Body of pancreas (tissue), 4 donors: ENCODE measurements around the gene ZNF175. TPM values are rescaled to one million over a fixed set of nuclear protein-coding genes. Genes with fewer than 3 reads are reported as not detected.

Source experiments
- ATAC-seq: fragments of 150-250 bp; one replicate; pipeline ENCODE4 v1.9.1; 2016
- DNase-seq, 4 donors: peaks; one replicate each; pipeline ENCODE4 v3.0.0-alpha.2; 2019
- H3K27ac ChIP-seq, 4 donors: fragments of 200-600 bp; sonication (generic); 1 replicate in 3 of 4; 2 replicates in 1 of 4; pipeline versions ENCODE4 v1.5.1 to v1.6.1; 2016 to 2019; ENCODE audit warnings: mild to moderate bottlenecking in 1 of 4, mixed read lengths in 1 of 4, moderate library complexity in 1 of 4
- H3K27me3 ChIP-seq, 2 donors: fragments of 200-600 bp; sonication (generic); one replicate each; pipeline ENCODE4 v1.6.0; 2016; ENCODE audit warnings: mild to moderate bottlenecking in 1 of 2
- H3K36me3 ChIP-seq, 2 donors: fragments of 200-600 bp; sonication (generic); replicated peaks in 1 of 2; 2 replicates each; pipeline ENCODE4 v1.5.1; 2016; ENCODE audit warnings: low read depth in 2 of 2; ENCODE audit not compliant: insufficient read depth in 1 of 2
- H3K4me1 ChIP-seq: fragments of 200-600 bp; sonication (generic); one replicate; pipeline ENCODE4 v1.6.0; 2016
- H3K4me3 ChIP-seq, 2 donors: fragments of 200-600 bp; sonication (generic); 1 replicate in 1 of 2; 2 replicates in 1 of 2; pipeline ENCODE4 v1.5.1; 2016 to 2019
- H3K9me3 ChIP-seq, 3 donors: fragments of 200-600 bp; sonication (generic); 1 replicate in 2 of 3; 2 replicates in 1 of 3; pipeline ENCODE4 v1.5.1; 2016
- POLR2A ChIP-seq, 3 donors: fragments of 450-650 bp; IDR thresholded peaks; one replicate each; pipeline ENCODE4 v1.6.1; 2016; ENCODE audit warnings: antibody characterized with exemption in 3 of 3, mild to moderate bottlenecking in 2 of 3
- WGBS, 2 donors: methylation state at CpG; one replicate each; pipeline ENCODE4 v1.1.5; 2017; 5-methylcytosine and 5-hydroxymethylcytosine counted together
- intact Hi-C: fragments of 100-400 bp; cut with DNase I; formaldehyde crosslinking; loops from one replicate; pipeline ENCODE4 v1.15.1; 2023
- total RNA-seq, 2 donors: library from RNA; depleted of rRNA; stranded (reverse); fragments of >200 nt; gene quantifications; one replicate each; pipeline ENCODE4 v1.1.0, GENCODE V29; 2016
- TF ChIP-seq, protein P1 (sequence below), 7 experiments: fragments of 450-650 bp in 4 of 7; fragments of 200-600 bp in 3 of 7; sonication (generic) in 3 of 7; IDR thresholded peaks; one replicate each; pipeline ENCODE4 v1.5.1; 2016 to 2019; ENCODE audit warnings: antibody characterized with exemption in 7 of 7

ZNF175 gene
- total RNA-seq, 2 donors from 2014 or later, result 4.3 to 5.2 TPM

DNA sequence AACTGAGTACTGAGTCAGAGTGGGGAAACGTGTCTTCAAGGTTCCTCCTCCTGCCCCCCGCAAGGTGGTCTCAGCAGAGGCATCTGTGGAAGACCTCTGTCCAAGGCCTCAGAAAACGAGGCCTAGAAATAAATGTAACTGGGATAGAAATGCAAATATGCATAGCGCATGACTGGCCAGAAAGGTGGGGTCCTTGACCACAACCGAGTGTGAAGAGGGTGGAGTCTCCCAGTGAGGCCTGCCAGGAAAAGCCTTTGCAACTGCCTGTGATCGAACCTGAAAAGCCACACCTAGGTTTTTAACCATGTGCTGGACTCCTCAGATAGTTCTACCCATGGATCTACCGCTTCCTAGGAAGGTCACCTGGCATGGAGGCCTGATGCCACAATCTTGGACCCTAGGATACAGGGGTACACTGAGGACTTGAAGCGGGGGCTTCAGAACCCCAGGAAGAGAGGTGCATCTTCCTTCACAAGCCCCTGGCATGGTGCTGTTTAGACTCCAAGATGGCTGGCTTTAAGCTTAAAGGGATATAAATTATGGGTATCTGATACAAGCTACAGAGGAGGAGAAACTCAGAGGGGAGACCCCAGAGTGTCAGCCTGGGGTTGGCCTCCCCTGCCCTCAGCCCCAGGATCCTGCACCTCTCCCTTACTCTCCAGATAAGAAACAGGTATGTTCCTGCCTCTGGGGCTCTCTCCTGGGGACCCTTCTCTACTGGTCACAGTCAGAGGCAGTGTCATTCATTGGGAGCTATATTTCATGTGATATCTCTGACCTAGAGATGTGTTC is 21.4 kb upstream of the ZNF175 start:
- no peak for DNase-seq
- no peaks in the 10 kb centered on the region for H3K27me3 ChIP-seq
- intact Hi-C loops, result no loop called here
- no peak overlapping the region for H3K27ac ChIP-seq
- H3K4me1 ChIP-seq, result no peaks in the 10 kb centered on the region
- no peaks in the 10 kb centered on the region for H3K9me3 ChIP-seq
- TF ChIP-seq POLR2A (IDR thresholded peaks at IDR 0.05), result no peak
- TF ChIP-seq, protein P1, sequence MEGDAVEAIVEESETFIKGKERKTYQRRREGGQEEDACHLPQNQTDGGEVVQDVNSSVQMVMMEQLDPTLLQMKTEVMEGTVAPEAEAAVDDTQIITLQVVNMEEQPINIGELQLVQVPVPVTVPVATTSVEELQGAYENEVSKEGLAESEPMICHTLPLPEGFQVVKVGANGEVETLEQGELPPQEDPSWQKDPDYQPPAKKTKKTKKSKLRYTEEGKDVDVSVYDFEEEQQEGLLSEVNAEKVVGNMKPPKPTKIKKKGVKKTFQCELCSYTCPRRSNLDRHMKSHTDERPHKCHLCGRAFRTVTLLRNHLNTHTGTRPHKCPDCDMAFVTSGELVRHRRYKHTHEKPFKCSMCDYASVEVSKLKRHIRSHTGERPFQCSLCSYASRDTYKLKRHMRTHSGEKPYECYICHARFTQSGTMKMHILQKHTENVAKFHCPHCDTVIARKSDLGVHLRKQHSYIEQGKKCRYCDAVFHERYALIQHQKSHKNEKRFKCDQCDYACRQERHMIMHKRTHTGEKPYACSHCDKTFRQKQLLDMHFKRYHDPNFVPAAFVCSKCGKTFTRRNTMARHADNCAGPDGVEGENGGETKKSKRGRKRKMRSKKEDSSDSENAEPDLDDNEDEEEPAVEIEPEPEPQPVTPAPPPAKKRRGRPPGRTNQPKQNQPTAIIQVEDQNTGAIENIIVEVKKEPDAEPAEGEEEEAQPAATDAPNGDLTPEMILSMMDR (IDR thresholded peaks at IDR 0.05), result no peak
- 47 to 49% methylated on average over 8 of the region's 8 CpGs for WGBS, 2 donors
- H3K4me3 ChIP-seq, result no peak overlapping the region
- no peak for ATAC-seq
- no peaks in the 10 kb centered on the region for H3K36me3 ChIP-seq

DNA sequence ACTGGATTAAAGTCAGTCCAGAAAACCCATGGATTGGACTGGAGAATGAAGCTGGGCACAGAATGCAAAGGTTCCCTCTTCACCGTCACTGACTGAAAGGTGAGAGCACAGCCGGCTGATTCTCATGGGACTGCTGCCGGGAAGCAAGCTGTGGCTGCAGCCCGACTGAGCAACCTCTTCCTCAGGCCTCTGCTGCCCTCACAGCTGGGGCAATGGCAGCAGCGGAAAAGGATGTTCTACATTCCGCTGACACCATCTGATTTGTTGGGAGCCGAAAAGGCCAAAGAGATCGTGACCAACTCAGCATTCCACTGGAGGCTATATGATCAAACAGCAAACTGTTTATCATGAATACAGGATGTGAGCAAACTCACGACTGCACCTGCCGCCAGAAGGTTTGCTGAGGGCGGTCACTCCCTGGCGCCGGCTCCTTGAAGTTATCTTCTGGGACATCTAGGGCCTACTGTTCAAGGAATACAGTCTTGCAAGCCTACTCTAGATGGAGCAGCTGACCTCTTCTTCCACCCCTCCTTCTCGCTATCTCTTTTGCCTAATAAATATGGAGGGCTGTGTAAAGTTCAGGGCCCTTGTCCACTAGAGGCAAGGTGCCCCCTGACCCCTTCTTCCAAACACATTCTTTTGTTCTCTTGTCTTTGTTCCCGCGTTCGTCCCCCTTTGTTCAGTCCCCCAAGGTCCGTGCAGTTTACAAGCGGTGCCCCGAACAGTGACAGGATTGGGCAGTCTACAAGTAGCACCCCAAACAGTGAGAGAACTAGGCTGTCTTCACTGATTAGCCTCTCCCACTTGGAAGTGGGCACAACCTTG is 20.0 kb upstream of the ZNF175 start:
- no peak for ATAC-seq
- no peak for TF ChIP-seq POLR2A (IDR thresholded peaks at IDR 0.05)
- TF ChIP-seq, protein P1 (IDR thresholded peaks at IDR 0.05), result no peak
- WGBS, 2 donors, result 65 to 70% methylated on average over 19 to 20 of the region's 20 CpGs
- no peak overlapping the region for H3K4me3 ChIP-seq
- H3K27me3 ChIP-seq, result no peaks in the 10 kb centered on the region
- H3K27ac ChIP-seq, result no peak overlapping the region
- intact Hi-C loops, result no loop called here
- DNase-seq, result no peak
- H3K36me3 ChIP-seq, result no peaks in the 10 kb centered on the region
- H3K9me3 ChIP-seq, result no peaks in the 10 kb centered on the region
- H3K4me1 ChIP-seq, result no peaks in the 10 kb centered on the region

DNA sequence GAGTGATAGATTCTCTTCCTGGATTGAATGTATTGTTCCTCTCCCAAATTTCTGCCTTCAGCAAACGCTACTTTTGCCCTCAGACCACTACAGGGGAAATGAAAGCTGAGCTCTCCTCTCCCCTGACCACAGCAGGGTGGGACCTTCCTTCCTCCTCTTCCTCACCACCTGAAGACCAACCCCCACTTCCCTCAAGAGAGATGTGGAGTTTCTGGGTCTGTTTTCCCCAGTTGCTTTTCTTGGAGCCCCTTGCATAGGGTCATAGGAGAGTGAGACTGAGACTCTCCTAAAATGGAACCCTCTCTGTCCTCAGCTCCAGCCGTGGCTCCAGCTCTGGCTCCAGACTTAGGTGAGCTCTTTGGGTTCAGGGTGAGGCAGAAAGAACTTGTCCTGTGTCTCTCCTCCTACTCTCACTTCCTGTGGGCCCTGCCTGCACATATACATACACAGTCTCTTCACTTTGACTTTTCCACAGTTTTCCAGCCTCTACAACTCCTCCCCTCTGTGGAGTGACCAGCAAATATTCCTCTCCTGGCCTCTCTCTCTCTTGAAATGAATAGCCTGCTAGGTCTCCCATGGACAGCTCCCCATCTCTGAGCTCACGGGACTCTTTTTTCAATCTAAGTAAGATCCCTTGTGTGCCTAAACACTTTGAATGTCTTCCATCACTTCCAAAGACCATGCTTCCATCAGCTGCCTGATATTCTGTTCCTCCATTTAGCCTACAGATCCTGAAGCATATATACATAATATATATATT is 19.2 kb upstream of the ZNF175 start:
- Histone ChIP-seq H3K4me1 (no peaks in the 10 kb centered on the region), H3K27me3 (no peaks in the 10 kb centered on the region), H3K36me3 (no peaks in the 10 kb centered on the region), H3K4me3 (no peak overlapping the region), H3K27ac (no peak overlapping the region), H3K9me3 (no peaks in the 10 kb centered on the region)
- no peak for ATAC-seq
- 29 to 34% methylated on average over 3 of the region's 3 CpGs for WGBS, 2 donors
- intact Hi-C loops, result no loop called here
- no peak for DNase-seq
- TF ChIP-seq POLR2A (IDR thresholded peaks at IDR 0.05), result no peak
- TF ChIP-seq, protein P1 (IDR thresholded peaks at IDR 0.05), result no peak

DNA sequence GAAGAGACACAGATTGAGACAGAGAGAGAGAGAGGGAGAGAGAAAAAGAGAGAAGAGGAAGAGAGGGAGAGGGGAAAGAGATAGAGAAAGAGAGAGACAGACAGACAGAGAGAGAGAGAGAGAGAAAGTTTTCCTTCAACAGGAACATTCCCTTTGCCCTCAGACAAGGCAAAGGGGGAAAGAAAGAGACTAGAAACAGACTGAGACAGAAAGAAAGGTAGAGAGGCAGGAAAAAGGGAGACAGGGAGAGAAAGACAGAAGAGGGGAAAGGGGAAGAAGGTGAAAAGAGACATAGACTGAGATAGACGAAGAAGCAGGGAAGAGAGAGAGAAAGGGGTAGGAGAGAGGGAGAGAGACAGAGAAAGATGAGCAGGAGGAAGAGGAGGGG is 18.5 kb upstream of the ZNF175 start:
- Histone ChIP-seq H3K4me3 (no peak overlapping the region), H3K27ac (no peak overlapping the region), H3K36me3 (no peaks in the 10 kb centered on the region), H3K4me1 (no peaks in the 10 kb centered on the region), H3K27me3 (no peaks in the 10 kb centered on the region), H3K9me3 (no peaks in the 10 kb centered on the region)
- WGBS, 2 donors, result 0% methylated on average over 1 of the region's 1 CpG
- TF ChIP-seq, protein P1 (IDR thresholded peaks at IDR 0.05), result no peak
- no peak for TF ChIP-seq POLR2A (IDR thresholded peaks at IDR 0.05)
- intact Hi-C loops, result no loop called here
- DNase-seq (no peak), ATAC-seq (no peak)
